ENCODE measurements around the gene POLN.
"Not testable (repeated sequence)": the region's sequence is repeated elsewhere in the genome, so short reads cannot be mapped to it uniquely, and the experiment has no call there.

POLN gene

DNA sequence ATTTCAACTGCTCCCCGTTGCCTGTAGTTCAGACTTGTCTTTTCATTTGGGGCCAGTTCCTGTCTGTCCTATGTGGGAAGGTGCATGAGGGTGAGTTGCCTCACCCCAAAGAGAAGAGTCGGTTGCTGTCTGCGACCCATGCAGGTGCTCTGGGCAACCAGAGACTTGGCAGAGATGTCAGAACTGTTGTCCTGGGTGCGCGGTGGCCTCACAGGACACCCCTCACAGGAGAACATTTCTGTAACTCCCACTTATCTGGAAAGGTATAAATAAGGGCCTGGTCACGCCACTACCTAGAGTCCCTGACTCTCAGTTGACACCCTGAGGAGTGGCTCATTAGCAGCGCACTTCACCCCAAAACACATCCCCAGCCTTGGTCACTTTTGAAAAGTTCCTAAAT lies 192.5 kb downstream of the POLN start:
- DNase-seq = no peak

DNA sequence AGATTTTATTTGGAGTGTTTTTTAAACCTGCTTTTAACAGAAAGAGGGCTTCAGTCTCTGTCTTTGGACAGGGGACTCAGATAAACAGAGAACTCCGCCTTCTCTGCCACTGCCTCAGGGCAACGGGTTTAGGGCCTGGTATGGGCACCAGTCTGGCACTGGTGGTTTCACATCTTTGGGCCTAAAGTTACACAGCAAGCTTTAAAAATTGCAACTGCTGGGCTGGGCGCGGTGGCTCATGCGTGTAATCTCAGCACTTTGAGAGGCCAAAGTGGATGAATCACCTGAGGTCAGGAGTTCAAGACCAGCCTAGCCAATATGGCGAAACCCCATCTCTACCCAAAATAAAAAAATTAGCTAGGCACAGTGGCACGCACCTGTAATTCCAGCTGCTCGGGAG lies 193.1 kb downstream of the POLN start:
- no peak for DNase-seq

DNA sequence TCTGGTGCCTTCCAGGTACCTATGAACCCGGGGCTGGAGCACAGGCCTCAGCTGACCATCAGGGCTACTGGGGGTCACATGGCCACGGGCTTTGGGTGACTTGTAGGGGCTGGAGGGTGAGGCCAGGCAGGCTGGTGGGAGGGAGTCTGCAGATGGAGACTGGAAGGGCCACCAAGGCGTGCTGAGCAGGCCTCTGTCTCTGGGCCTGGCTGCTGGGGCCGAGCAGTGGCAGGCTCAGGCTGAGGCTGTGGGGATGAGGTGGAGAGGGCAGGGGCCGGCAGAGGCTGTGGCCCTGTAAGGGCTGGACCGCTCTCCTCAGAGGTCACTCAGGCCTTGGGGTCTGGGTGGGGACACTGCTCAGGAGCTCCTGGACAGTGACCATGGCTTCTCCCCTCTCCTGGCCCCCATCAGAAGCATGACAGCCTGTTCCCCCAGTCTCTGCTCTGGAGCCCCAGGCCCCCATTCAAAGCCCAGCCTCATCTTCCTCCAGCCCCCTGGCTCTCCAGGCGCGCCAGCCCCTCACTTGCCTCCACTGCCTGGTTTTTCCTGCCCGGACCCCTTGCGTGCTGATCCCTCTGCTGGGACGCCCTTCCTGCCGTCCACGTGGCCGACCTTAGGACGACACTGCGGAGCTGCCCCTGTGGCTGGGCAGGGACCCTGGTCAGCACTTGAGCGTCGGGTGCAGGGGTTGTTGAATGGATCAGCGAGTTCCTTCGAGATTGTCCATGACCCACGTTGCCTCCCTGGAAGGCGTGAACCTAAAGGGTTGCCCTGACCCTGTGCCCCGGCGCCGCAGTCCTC lies 193.9 kb downstream of the POLN start:
- no peak for DNase-seq

DNA sequence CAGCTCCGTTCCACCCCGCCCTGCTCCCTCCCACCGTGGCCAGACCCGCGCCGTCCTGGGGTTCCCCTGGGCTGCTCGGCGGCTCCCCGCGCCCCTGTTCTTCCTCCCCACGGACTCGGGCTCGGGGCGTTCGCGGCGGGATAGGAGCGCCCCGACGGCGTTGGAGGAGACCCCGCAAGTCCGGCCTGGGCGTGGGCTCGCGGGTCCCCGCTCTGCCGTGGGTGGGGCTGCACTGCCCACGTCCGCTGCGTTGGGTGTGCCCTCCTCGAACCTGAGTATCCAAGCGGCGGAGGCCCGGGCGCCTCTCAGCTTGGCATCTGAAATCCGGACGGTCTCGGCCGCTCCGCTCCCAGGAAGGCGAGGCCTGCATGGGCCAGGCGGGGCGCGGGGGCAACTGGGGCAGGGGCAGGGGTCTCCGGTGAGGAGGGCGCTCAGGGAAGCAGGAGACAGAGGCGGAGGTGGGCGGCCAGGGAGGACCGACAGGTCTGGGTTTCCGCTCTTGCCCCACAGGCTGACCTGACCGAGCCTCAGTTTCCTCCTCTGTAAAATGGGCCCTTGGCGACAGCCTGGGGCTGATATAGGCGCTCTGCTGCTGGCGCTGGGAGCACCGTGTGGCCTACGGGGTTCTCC lies 194.8 kb downstream of the POLN start:
- no peak for DNase-seq

DNA sequence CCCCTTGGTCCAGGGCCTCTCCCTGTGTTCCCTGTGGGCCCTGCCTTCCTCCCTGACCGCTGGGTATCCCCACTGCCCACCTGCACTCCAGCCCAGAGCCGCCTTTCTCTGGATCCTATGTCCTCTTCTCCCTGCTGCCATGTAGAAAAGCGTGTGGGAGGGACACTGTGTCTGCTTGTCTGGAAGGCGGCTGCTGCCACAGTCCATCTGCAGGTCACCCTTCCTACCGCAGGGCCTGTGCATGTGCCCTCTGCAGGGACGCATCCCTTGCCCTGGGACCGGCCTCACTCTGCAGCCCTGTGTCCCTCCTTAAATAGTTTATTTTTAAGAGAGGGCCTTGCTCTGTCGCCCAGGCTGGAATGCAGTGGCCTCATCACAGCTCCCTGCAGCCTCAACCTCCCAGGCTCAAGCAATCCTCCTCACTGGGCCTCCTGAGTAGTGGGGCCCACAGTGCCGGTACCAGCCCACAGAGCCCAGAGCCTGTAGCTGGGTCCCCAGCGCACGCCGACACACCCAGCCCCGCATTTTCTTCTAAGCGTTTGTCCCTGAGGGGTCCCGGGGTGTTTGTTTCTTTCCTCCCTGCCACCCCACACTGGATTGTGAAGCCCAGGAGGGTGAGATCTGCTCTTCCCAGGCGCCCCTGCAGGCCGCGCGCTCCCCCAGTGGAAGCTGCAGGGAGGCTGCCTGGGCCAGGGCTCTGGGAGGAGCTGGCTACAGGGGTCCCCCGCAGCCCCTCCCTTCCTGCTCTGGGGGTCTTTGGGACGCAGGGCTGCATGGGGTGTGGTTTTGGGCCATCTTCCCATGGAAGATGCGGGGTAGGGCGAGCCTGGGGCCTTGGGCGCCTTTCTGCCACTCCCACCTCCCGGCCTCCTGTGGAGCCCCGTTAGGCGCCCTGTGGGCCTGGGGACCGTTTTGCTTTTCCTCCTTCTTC lies 195.6 kb downstream of the POLN start:
- no peak for DNase-seq

DNA sequence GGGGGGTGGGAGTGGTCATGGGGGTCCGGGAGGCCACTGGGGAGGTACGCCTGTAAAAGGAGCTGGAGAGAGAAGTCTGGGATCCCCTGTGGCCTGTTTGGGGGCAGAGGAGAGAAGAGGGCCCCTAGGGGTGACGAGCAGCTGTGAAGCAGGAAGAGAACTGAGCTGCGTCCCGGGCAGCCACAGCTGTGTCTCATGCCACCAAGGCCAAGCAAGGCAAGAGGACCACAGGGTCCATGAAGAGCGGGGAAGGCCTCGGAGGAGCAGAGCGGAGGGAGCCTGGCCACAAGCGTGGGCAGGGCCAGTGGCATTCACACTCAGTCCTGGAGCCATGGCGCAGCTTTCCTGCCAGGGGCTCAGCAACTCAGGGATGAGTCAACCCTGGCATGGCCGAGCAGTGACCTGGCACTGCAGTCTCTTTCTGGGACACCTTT lies 196.4 kb downstream of the POLN start:
- no peak for DNase-seq

DNA sequence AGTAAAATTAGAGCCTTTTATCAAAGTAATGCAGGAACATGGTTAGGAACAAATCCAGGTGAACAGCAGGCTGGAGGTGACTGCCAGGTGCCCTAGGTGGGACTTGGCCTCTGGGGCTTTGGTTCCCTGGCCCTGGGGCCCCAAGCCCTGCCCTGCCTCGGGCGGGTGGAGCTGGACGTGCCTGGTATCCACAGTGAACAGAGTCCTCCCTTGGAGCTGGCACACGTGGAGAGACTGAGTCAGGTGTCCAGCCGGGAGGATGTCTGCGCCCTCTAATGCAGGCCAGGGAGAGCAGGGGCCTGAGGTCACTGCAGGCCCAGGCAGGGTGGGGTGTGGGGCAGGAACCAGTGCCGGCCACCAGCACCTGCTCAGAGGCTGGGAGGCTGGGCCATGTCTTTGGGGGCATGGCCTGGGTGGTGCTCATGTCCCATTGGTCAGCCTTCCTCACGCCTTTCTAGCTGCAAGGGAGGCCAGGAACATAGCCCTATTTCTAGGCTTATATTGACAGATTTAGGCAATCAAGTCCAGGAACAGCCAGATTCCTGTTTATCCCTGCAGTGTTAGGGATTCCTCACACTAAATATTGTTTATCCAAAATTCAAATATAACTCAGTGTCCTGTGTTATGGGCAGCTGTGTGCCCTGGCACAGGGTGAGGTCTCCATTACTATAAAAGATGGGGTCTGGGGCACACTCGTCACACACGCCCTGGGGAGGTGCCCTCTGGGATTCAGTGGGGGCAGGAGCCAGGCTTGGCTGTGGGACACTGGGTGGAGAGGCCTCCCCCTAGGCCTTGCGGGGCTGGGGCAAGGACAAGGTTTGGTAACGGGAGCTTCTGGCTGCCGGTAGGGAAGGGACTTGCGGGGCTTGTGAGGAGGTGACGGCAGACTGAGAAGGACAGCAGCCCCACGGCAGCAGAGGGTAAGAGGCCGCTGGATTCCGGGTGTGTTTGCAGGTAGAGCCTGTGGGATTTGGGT lies 197.1 kb downstream of the POLN start:
- no peak for DNase-seq

DNA sequence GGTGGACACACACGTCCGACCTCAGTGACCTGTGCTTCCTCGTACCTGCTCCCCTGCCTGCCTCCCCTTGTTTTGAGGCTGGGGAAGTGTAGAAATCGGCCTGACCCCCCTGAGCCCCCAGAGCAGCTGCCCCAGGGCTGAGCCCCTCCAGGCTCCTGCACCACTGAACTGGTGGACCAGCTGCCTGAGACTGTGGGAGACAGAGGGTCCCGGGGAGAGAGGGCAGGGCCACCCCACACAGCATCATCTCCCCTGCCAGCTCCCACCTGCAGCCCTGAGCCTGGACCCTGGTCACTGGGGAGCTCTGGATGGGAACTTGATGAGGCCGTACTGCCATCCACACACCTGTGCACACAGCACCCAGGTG lies 197.8 kb downstream of the POLN start:
- no peak for DNase-seq

DNA sequence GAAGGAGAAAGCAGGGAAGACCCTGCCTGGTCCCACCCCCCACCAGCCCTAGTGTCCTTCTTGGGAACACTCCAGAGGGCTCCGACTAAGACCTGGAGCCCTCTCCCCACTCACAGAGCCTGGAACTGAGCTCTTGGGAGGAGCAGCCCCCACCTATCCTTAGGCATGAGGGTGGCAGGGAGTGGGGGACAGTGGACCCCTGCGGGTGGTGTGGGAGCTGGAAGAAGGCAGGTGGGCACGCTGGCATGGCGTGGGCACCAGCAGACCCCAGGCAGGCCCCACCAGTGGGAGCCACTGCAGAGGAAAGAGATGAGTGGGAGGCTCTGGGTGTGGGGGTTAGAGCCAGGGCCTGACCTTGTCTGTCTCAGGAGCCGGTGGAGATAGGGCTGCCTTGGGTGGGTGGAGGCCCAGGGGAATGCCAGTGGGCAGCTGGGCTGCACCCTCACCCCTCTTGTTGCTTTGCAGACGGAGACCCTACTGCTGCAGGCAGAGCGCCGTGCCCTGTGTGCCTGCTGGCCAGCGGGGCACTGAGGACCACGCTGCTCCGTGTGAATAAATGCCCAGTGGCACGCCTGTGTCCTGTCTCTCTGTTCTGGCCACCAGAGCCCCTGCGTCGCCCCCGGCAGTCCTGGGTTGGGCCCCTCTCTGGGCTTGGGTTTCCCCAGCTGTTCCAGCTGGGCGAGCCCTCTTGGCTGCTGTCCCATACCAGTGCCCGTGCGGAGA lies 198.4 kb downstream of the POLN start:
- no peak for DNase-seq

DNA sequence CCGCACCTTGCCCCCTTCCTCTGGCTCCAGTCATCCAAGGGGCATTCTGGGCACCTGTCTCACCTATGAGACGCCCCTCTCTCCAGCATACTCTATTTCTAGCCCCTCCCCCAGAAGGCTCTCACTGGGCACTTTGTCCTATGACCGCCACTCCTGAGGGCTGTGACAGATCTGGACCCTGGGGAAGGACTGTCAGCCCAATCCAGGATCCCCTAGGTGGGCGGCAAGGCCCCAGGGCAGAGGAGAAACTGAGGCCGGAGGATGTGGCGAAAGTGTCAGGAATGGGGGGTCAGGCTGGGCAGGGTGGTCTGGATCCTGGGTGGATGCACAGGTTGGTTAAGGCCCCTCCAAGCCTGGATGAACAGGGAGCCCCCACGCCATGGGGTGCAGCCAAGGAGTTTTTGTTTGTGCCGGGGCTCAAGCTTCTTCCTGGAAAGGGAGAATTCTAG lies 198.9 kb downstream of the POLN start:
- DNase-seq = no peak

DNA sequence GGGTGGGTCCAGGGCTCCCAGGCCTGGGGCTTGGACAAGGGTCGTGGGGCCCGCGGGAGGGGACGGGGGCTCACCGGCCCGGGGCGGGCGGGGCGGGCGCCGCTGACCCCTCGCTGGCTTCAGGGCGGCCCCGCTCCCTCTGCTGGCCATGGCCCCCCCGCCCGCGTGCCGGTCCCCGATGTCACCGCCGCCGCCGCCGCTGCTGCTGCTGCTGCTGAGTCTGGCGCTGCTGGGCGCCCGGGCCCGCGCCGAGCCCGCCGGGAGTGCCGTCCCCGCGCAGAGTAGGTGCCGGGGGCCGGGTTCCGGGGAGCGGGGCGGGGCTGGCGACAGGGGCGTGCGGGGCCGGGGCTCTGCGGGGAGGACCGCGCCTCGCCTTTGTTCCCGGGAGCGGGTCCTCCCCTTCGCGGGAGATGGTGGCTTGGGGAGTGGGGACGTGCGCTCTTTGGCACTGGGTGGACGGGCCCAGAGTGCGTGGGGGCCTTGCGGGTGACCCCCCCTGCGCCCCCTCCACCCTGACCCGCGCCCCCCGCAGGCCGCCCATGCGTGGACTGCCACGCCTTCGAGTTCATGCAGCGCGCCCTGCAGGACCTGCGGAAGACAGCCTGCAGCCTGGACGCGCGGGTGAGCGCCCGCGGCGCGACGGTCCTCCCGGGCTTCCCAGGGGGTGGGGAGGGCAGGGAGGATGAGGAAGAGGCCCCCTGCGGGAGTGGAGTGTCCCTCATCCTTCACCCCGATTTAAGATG lies 199.5 kb downstream of the POLN start:
- peak; percentile 28 for DNase-seq

DNA sequence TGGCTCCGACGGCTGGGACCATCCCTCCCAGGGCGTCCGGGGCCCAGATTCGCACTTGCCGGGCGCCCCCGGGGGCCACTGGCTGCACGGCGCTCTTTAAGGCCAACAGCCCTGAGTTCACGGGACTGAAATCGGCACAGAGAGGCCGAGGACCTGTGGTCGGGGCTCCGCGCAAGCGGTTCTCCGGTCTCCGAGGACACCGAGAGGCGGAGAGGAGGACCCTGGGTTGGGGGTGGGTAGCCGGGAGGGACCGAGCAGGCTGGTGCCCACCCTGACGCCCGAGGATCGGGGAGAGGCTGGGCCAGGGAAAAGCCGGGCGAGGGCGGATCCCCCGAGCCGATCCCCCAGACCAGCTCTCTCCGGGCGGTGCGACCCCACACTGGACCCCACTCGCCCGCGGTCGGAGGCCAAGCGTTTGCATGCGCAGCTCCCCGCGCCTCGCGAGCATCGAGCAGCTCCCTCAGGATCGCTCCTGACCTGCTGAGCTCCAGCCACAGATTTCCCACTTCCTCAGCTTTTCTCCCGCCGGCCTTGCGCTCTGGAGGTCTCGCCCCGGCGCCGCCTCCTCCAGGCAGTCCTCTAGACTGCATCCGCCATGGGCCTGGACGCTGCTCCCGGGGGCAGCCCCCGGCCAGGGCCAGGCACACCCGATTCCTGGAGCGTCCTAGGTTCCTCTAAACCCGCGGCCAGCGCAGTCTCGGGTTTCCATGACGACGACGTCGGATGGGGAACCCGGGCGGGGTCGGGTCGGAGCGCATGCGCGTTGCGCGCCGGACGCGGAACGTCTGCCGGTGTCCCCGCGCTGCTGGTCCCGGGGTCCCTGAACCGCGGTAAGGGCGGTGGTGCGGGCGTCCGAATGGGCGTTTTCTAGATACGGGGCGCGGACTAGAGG lies 200.4 kb downstream of the POLN start:
- peak; percentile 89 for DNase-seq

DNA sequence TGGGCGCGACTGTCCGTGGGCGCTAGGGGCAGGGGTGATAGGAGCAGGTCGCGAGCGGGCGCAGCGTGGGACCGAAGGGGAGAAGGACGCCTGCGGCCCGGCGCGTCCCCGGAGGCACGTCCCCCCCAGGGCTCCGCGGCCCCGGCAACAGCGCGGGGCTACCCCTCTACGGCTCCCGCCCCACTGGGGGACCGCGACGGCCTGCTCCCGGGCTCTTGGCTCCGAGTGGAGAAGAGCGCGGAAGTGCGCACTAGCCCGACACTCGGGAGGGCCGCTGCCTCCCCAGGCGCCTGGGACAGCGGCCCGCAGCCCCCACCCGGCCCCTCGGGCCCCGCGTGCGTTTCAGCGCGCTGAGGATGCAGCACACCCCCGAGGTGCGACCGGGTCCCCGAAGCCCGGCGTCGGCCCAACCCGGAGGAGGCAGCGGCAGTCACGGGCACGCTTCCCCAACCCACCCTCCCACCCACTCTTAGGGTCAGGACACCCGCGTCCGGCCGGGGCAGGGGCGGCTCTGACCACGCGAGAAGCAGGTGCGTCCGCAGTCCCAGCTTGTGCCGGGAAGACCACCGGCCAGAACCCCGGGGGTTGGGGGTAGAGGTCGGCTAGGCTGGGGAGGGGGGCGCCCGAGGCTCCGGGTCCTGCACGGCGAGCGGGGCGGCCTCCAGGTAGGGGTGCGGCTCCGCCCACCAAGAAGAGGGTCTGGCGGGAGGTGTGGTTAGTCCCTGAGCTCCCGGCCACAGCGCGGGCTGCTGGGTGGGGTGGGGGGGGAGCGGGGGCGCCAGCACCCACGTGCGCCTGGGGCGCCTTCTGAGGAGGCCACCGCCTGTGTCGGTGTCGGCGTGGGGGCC lies 201.3 kb downstream of the POLN start:
- no peak for DNase-seq

DNA sequence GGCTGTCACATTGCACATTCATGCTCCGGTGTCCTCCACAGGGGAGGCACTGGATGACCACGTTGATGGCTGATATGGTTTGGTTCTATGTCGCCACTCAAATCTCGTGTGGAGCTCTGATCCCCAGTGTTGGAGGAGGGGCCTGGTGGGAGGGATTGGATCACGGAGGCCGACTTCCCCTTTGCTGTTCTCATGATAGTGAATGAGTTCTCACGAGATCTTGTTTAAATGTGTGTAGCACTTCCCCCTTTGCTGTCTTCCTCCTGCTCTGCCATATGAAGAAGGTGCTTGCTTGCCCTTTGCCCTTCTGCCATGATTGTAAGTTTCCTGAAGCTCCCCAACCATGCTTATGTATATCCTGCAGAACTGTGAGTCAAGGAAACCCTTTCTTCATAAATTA lies 205.1 kb downstream of the POLN start:
- no peak for DNase-seq

DNA sequence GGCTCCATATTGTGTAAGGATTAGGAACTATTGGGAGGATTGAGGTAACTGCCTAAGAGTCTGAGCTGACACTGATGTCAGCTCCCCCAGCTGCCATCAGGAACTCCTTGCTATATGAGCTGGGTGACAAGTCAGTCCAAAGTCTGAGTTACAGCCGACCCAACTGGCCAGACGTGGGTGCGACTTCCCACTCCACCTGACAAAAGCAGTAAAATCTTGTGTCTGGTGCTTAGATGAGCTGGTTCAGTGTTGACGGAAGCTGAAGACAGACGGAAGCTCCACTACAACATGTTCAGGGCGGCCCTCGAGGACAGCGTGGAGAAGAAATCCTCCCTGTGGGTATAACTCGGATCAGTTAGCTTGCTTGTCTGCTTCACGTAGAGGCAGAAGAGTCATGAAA lies 205.6 kb downstream of the POLN start:
- no peak for DNase-seq

DNA sequence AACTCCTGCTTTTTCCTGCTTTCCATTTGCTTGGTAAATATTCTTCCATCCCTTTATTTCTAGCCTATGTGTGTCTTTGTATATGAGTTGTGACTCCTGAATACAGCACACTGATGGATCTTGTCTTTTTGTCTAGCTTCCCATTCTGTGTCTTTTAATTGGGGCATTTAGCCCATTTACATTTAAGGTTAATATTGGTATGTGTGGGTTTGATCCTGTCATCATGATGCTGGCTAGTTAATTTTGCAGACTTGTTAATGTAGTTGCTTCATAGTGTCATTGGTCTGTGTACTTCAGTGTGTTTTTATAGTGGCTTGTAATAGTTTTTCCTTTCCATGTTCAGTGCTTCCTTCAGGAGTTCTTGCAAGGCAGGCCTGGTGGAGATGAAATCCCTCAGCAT lies 210.8 kb downstream of the POLN start:
- DNase-seq = not testable (repeated sequence)

DNA sequence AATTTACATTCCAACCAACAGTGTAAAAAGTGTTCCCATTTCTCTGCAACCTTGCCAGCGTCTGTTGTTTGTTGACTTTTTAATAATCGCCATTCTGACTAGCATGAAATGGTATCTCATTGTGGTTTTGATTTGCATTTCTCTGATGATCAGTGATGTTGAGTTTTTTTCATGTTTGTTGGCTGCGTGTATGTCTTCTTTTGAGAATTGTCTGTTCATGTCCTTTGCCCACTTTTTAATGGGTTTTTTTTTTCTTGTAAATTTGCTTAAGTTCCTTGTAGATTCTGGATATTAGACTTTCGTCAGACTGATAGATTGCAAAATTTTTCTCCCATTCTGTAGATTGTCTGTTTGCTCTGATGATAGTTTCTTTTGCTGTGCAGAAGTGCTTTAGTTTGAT lies 214.8 kb downstream of the POLN start:
- DNase-seq = not testable (repeated sequence)

DNA sequence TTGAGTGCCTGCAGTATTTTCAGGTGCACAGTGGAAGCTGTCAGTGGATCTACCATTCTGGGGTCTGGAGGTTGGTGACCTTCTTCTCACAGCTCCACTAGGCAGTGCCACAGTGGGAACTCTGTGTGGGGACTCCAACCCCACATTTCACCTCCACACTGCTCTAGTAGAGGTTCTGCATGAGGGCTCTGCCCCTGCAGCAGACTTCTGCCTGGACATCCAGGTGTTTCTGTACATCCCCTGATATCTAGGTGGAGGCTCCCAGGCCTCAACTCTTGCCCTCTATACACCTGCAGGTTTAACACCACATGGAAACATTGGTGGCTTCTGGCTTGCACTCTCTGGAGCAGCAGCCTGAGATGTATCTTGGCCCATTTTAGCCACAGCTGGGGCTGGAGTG lies 216.1 kb downstream of the POLN start:
- DNase-seq = no peak

DNA sequence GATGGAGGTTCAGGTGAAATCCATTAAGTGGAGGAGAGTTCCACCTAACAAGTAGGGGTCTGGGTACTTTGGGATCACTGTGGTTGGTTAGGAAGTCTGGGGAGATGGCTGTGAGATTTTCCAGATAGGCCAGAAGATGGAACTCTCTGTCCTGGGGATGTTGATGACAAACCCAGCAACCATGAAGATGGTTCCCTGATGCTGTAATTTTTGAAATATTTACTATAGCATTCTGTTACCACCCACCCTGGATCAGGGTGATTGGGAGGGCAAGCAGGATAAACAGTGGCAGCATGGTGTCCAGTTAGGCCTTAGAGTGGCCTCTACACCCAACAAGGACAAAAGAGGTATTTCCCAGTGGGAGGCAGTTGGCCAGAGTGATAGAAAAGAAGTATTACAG lies 217.2 kb downstream of the POLN start:
- DNase-seq = no peak

Measured in stimulated activated CD4-positive, alpha-beta T cell treated with anti-CD3 and anti-CD28 coated beads, Interleukin-12 subunit alpha, Interleukin-12 subunit beta, amount 100 ng/mL, for 4 hours (primary cell).